Bronchial epithelial cell (primary cell): ENCODE results near the gene CCDC71L. TPM values are rescaled to one million over a fixed set of nuclear protein-coding genes. Genes with fewer than 3 reads are reported as not detected.

Source experiments
- DNase-seq: peaks from one replicate; pipeline ENCODE4 v3.0.0-alpha.2; 2010; ENCODE audit warnings: low read depth
- FAIRE-seq: peaks from 2 replicates; lab custom pipeline; 2011; peaks lifted over from hg19 to GRCh38; lab: Jason Lieb, UNC
- H3K27me3 ChIP-seq: 2 replicates; pipeline ENCODE4 v1.5.1; 2011; ENCODE audit warnings: low read length; ENCODE audit not compliant: control insufficient read depth, insufficient read depth
- H3K36me3 ChIP-seq: 2 replicates; pipeline ENCODE4 v1.5.1; 2011; ENCODE audit warnings: low read length; ENCODE audit not compliant: control insufficient read depth, insufficient read depth
- H3K4me3 ChIP-seq: 2 replicates; pipeline ENCODE4 v1.5.1; 2011; ENCODE audit warnings: mild to moderate bottlenecking, low read depth, low read length, control low read depth
- total RNA-seq: library from RNA; depleted of rRNA; stranded (reverse); fragments of >200 nt; gene quantifications from 2 replicates; pipeline ENCODE4 v1.2.1, GENCODE V29; 2014
- TF ChIP-seq, protein P1 (sequence below): IDR thresholded peaks from 2 replicates; pipeline ENCODE4 v1.5.1; 2011; ENCODE audit warnings: mild to moderate bottlenecking, moderate library complexity, low read length, control low read depth, inconsistent platforms; ENCODE audit not compliant: insufficient read depth, severe bottlenecking

The CCDC71L gene
- total RNA-seq, 1 donor from 2014 or later, result 6.6 TPM

DNA sequence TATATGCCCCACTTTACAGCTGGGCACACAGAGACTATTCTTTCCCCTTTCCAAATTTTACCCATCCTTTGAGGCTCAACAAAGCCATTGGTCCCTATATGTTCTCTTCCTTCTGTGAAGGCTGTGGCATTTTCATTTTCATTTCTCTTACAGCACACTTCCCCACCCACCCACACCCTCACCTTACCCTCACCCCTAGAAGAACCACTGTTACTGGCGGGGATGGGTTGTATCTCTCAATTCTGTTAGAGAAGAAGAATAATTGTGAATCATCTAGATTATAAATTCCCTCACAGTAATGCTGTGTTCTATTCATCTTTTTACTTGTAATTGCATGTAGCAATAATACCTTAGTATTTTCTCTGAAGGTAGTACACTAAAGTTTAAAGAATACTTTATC, 10.2 kb upstream of the CCDC71L start:
- Histone ChIP-seq H3K4me3 (no peak overlapping the region), H3K36me3 (no peaks in the 10 kb centered on the region), H3K27me3 (no peaks in the 10 kb centered on the region)
- DNase-seq (no peak), FAIRE-seq (no peak)
- TF ChIP-seq, protein P1, sequence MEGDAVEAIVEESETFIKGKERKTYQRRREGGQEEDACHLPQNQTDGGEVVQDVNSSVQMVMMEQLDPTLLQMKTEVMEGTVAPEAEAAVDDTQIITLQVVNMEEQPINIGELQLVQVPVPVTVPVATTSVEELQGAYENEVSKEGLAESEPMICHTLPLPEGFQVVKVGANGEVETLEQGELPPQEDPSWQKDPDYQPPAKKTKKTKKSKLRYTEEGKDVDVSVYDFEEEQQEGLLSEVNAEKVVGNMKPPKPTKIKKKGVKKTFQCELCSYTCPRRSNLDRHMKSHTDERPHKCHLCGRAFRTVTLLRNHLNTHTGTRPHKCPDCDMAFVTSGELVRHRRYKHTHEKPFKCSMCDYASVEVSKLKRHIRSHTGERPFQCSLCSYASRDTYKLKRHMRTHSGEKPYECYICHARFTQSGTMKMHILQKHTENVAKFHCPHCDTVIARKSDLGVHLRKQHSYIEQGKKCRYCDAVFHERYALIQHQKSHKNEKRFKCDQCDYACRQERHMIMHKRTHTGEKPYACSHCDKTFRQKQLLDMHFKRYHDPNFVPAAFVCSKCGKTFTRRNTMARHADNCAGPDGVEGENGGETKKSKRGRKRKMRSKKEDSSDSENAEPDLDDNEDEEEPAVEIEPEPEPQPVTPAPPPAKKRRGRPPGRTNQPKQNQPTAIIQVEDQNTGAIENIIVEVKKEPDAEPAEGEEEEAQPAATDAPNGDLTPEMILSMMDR, result no peak

DNA sequence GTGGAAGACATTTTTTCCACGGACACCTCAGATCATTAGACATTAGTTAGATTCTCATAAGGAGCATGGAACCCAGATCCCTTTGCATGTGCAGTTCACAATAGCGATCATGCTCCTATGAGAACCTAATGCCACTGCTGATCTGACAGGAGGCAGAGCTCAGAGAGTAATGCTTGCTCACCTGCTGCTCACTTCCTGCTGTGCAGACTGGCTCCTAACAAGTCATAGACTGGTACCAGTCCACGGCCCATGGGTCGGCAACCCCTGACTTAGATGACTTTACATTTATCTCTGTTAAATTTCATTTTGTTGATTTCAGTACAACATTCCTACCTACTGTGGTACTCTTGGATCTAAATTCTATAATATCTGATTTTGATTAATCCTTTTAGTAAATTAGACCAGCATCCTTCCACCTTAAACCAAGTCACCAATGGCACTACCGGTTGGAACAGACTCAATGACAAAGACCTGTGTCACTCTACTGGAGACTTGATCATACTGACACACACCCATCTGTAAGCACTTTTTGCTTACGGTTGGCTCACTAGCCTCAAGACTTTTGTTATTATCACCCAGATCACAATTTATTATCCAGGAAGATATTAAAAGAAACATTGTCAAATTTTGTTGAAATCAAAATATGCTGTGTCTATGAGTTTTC, 8.0 kb upstream of the CCDC71L start:
- H3K4me3 ChIP-seq, result no peak overlapping the region
- FAIRE-seq (no peak), DNase-seq (peak; percentile 35)
- no peaks in the 10 kb centered on the region for H3K27me3 ChIP-seq
- H3K36me3 ChIP-seq, result no peaks in the 10 kb centered on the region
- TF ChIP-seq, protein P1, result no peak

DNA sequence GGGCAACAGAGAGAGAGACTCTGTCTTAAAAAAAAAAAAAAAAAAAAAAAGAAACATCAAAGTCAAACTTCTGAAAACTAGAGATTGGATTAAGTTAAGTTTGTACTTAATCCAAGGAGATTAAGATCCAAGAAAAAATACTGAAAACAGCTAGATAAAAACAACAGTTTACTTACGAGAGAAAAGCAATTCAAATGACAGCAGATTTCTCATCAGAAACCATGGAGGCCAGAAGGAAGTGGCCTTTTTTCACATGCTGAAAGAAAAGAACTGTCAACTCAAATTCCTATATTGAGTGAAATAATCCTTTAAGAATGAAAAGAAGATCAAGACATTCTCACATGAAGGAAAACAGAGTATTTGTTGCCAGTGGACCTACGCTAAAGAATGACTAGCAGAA, 5.4 kb upstream of the CCDC71L start:
- TF ChIP-seq, protein P1, result no peak
- H3K4me3 ChIP-seq, result no peak overlapping the region
- no peaks in the 10 kb centered on the region for H3K36me3 ChIP-seq
- DNase-seq, result no peak
- H3K27me3 ChIP-seq, result no peaks in the 10 kb centered on the region
- no peak for FAIRE-seq

DNA sequence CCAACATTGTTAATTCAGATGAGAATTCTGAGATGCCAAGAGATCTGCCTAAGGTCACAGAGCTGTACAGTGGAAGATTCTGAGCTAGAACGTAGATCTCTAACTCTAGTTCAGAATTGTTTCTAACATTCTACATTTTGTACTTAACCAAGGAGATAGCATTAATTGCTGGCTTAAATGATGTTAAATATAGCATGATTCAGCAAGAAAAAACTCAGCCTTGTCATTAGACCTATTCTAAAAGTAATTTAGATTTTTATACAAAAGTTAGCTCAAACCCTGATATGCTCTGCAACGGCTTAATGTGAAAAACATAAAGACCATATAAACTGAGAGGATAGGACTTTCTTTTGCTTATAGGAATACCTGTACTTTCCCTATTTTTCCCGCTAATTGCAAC, 3.4 kb upstream of the CCDC71L start:
- no peak for DNase-seq
- TF ChIP-seq, protein P1, result no peak
- Histone ChIP-seq H3K36me3 (no peaks in the 10 kb centered on the region), H3K27me3 (no peaks in the 10 kb centered on the region), H3K4me3 (no peak overlapping the region)
- no peak for FAIRE-seq

DNA sequence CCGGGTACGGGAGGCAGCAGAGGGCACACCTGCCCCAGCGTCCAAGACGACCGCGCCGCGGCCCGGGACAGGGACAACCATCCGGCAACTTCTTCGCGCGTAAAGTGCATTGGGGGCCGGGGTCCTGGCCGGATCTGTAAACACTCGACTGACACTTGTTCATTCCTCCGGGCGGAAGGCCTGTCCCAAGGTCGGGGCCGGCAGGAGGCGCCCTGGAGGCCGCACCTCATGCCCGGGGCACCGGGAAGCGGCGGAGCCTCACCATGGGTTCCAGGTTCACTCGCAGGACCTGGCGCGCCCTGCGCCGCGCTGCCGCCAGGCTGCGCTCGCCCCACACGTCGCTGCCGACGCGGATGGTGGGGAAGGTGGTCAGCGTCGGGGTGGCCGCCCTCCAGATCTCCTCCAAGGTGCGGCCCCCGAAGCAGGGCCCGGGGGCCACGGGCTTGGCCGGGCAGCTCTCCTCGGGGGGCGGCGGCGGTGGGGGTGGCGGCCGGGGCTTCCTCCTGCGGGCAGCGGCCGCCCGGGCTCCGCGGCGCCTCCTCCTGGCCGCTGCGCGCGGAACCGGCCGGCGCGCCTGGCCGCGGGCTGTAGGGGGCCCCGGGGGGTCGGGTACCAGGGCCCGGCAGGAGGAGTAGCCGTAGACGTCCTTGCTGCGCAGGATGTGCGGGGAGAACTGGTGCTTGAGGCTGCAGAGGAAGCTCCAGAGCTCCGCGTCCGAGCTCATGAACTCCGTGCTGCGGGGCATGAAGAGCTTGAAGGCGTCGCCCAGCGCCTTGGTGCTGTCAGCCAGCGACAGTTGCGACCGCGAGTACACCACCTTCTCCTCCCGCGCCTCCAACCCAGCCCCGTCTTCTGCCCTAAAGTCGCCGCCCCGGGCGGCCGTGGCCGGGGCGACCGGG, 746 bp downstream of the CCDC71L start:
- Histone ChIP-seq H3K36me3 (no peaks in the 10 kb centered on the region), H3K4me3 (peak overlapping the region; percentile 73), H3K27me3 (no peaks in the 10 kb centered on the region)
- FAIRE-seq, result no peak
- peak; percentile 55 for DNase-seq
- TF ChIP-seq, protein P1, result peak; percentile 96
